Head of caudate nucleus (tissue), 42 donors: ENCODE results near the gene AGAP1.
A peak's percentile ranks its signal among the peaks of the same experiment; 100 is the strongest.

Experiments
- DNase-seq, 42 donors: peaks; one replicate each; pipeline versions ENCODE4 v3.0.0 to v3.0.0-alpha.2; 2020 to 2021; ENCODE audit warnings: mixed read lengths in 7 of 42
- intact Hi-C: fragments of 100-400 bp; cut with DNase I; formaldehyde crosslinking; loops from one replicate; pipeline ENCODE4 v1.15.0; 2022

AGAP1 gene

GRCh38 chr2:235575431-235575830, 81.6 kb downstream of the AGAP1 start:
- intact Hi-C loops, result no loop called here
- DNase-seq, result no peak

GRCh38 chr2:235575904-235576303, 82.1 kb downstream of the AGAP1 start:
- intact Hi-C loops, result no loop called here
- DNase-seq, result peak in 7 of 42 donors; percentile 33 to 69 (median 55)

- DNase-seq, result no peak
- intact Hi-C loops, result no loop called here
Observed at GRCh38 chr2:235576337-235576910, 82.6 kb downstream of the AGAP1 start.

- peak; percentile 48 to 90 (median 80) for DNase-seq
- intact Hi-C loops, result no loop called here
Observed at GRCh38 chr2:235577404-235578330, 83.8 kb downstream of the AGAP1 start.

- intact Hi-C loops, result no loop called here
- no peak for DNase-seq
Observed at GRCh38 chr2:235579128-235579527, 85.3 kb downstream of the AGAP1 start.

- no peak for DNase-seq
- intact Hi-C loops, result no loop called here
Observed at GRCh38 chr2:235580426-235581157, 86.7 kb downstream of the AGAP1 start.

- intact Hi-C loops, result no loop called here
- no peak for DNase-seq
Observed at GRCh38 chr2:235582081-235582686, 88.3 kb downstream of the AGAP1 start.

GRCh38 chr2:235582729-235583128, 88.9 kb downstream of the AGAP1 start:
- intact Hi-C loops, result no loop called here
- peak in 1 of 42 donors; percentile 39 for DNase-seq

GRCh38 chr2:235583144-235583543, 89.3 kb downstream of the AGAP1 start:
- intact Hi-C loops, result no loop called here
- DNase-seq, result no peak

- intact Hi-C loops, result no loop called here
- DNase-seq, result no peak
Observed at GRCh38 chr2:235583925-235584637, 90.2 kb downstream of the AGAP1 start.

GRCh38 chr2:235584638-235585007, 90.8 kb downstream of the AGAP1 start:
- no peak for DNase-seq
- intact Hi-C loops, result no loop called here

GRCh38 chr2:235587202-235587601, 93.4 kb downstream of the AGAP1 start:
- DNase-seq, result no peak
- intact Hi-C loops, result no loop called here

- intact Hi-C loops, result no loop called here
- DNase-seq, result no peak
Observed at GRCh38 chr2:235588750-235589149, 94.9 kb downstream of the AGAP1 start.

GRCh38 chr2:235591231-235591730, 97.4 kb downstream of the AGAP1 start:
- intact Hi-C loops, result loop anchor here (5.0 to 10.0 kb wide), 3 partner anchors 89 to 454 kb away; no protein-coding TSS in a partner anchor

GRCh38 chr2:235591921-235592320, 98.1 kb downstream of the AGAP1 start:
- no peak for DNase-seq
- intact Hi-C loops, result loop anchor here (5.0 to 10.0 kb wide), 3 partner anchors 90 to 455 kb away; no protein-coding TSS in a partner anchor

More at GRCh38 chr2:235591231-235591730, 97.4 kb downstream of the AGAP1 start:
- DNase-seq, result no peak

- no peak for DNase-seq
- intact Hi-C loops, result loop anchor here (5.0 to 10.0 kb wide), 3 partner anchors 90 to 455 kb away; no protein-coding TSS in a partner anchor
Observed at GRCh38 chr2:235592430-235592829, 98.6 kb downstream of the AGAP1 start.

- DNase-seq, result no peak
- intact Hi-C loops, result loop anchor here (5.0 to 10.0 kb wide), 3 partner anchors 91 to 456 kb away; no protein-coding TSS in a partner anchor
Observed at GRCh38 chr2:235592836-235593235, 99.0 kb downstream of the AGAP1 start.

- intact Hi-C loops, result loop anchor here (2.0 to 10.0 kb wide), 4 partner anchors 92 to 457 kb away; no protein-coding TSS in a partner anchor
- DNase-seq, result peak in 7 of 42 donors; percentile 45 to 75 (median 67)
Observed at GRCh38 chr2:235594041-235594440, 100.2 kb downstream of the AGAP1 start.
